ENCODE data around the gene DDX55.

Gene DDX55

GRCh38 chr12:123614531-123614930, 12.6 kb downstream of the DDX55 start:
- DNase-seq: no peak

- DNase-seq: no peak
These were observed 15.2 kb downstream of the DDX55 start for GRCh38 chr12:123617144-123617543.

- no peak for DNase-seq
These were observed 15.7 kb downstream of the DDX55 start for GRCh38 chr12:123617580-123617979.

GRCh38 chr12:123621101-123621500, 19.2 kb downstream of the DDX55 start:
- DNase-seq: no peak

GRCh38 chr12:123621619-123622530, 20.0 kb downstream of the DDX55 start:
- DNase-seq: no peak

- DNase-seq: peak; percentile 96
These were observed 31.7 kb downstream of the DDX55 start, which contains the start of the genes EIF2B1 and GTF2H3 for GRCh38 chr12:123633379-123634141. Gene EIF2B1, minus strand, starts transcription at chr12:123633686. Its CDS starts 129 bp downstream, at chr12:123633557. Gene GTF2H3, plus strand, starts transcription at chr12:123633829. Its CDS starts 31 bp downstream, at chr12:123633860.

- no peak for DNase-seq
These were observed 32.3 kb downstream of the DDX55 start for GRCh38 chr12:123634142-123634561.

- no peak for DNase-seq
These were observed 42.0 kb downstream of the DDX55 start for GRCh38 chr12:123643911-123644310.

GRCh38 chr12:123645380-123645779, 43.5 kb downstream of the DDX55 start:
- DNase-seq: no peak

- no peak for DNase-seq
These were observed 44.0 kb downstream of the DDX55 start for GRCh38 chr12:123645878-123646277.

GRCh38 chr12:123648401-123648800, 46.5 kb downstream of the DDX55 start:
- no peak for DNase-seq

GRCh38 chr12:123654129-123654701, 52.3 kb downstream of the DDX55 start:
- no peak for DNase-seq

GRCh38 chr12:123655420-123655819, 53.5 kb downstream of the DDX55 start:
- peak; percentile 23 for DNase-seq

GRCh38 chr12:123656392-123656791, 54.5 kb downstream of the DDX55 start:
- DNase-seq: no peak

- DNase-seq: no peak
These were observed 55.3 kb downstream of the DDX55 start for GRCh38 chr12:123657211-123657610.

- DNase-seq: no peak
These were observed 58.3 kb downstream of the DDX55 start for GRCh38 chr12:123659996-123660727.

GRCh38 chr12:123667771-123668170, 65.9 kb downstream of the DDX55 start:
- DNase-seq: no peak
